Liver (tissue), 9 donors: Measurements from ENCODE around the gene B9D1. TPM values are rescaled to one million over a fixed set of nuclear protein-coding genes. Genes with fewer than 3 reads are reported as not detected.

Source experiments
- DNase-seq: peaks from one replicate; pipeline ENCODE4 v3.0.0-alpha.2; 2017; ENCODE audit warnings: low spot score
- H3K27ac ChIP-seq, 2 donors: one replicate each; pipeline ENCODE4 v1.7.0; 2013; ENCODE audit warnings: inconsistent platforms in 2 of 2, low read length in 2 of 2, control low read depth in 1 of 2, low read depth in 1 of 2, mild to moderate bottlenecking in 1 of 2
- H3K27me3 ChIP-seq, 4 donors: one replicate each; pipeline versions ENCODE4 v1.6.1 to v1.7.0; 2013; ENCODE audit warnings: low read length in 3 of 4, inconsistent platforms in 1 of 4, mild to moderate bottlenecking in 1 of 4, moderate library complexity in 1 of 4; ENCODE audit not compliant: control insufficient read depth in 4 of 4, insufficient read depth in 4 of 4
- H3K36me3 ChIP-seq, 4 donors: one replicate each; pipeline versions ENCODE4 v1.6.1 to v1.7.0; 2013; ENCODE audit warnings: low read length in 3 of 4, mild to moderate bottlenecking in 3 of 4, low read depth in 1 of 4, moderate library complexity in 1 of 4; ENCODE audit not compliant: control insufficient read depth in 4 of 4, insufficient read depth in 3 of 4
- H3K4me1 ChIP-seq, 4 donors: one replicate each; pipeline versions ENCODE4 v1.6.1 to v1.7.0; 2013; ENCODE audit warnings: low read length in 3 of 4, mild to moderate bottlenecking in 3 of 4, moderate library complexity in 1 of 4; ENCODE audit not compliant: control insufficient read depth in 4 of 4, insufficient read depth in 4 of 4
- H3K4me3 ChIP-seq, 3 donors: one replicate each; pipeline versions ENCODE4 v1.6.1 to v1.7.0; 2013; ENCODE audit warnings: low read length in 3 of 3, control low read depth in 1 of 3, low read depth in 1 of 3, mild to moderate bottlenecking in 1 of 3
- H3K9ac ChIP-seq, 2 donors: one replicate each; pipeline ENCODE4 v1.7.0; 2013; ENCODE audit warnings: low read length in 2 of 2, mild to moderate bottlenecking in 2 of 2, moderate library complexity in 2 of 2, control low read depth in 1 of 2, low read depth in 1 of 2
- H3K9me3 ChIP-seq, 4 donors: one replicate each; pipeline versions ENCODE4 v1.6.1 to v1.7.0; 2013; ENCODE audit warnings: low read length in 3 of 4; ENCODE audit not compliant: control insufficient read depth in 4 of 4
- EGR1 ChIP-seq, 2 donors: IDR thresholded peaks; 2 replicates each; pipeline ENCODE4 v1.6.1; 2016 to 2018; ENCODE audit warnings: antibody characterized with exemption in 2 of 2, low read depth in 2 of 2
- FOXA1 ChIP-seq: IDR thresholded peaks from 2 replicates; pipeline ENCODE4 v1.6.1; 2016; ENCODE audit warnings: antibody characterized with exemption
- FOXA2 ChIP-seq: IDR thresholded peaks from 2 replicates; pipeline ENCODE4 v1.6.1; 2016; ENCODE audit warnings: antibody characterized with exemption
- GABPA ChIP-seq, 2 donors: IDR thresholded peaks in 1 of 2; conservative IDR thresholded peaks in 1 of 2; 2 replicates each; pipeline ENCODE4 v1.6.1; 2016; ENCODE audit warnings: antibody characterized with exemption in 2 of 2, mild to moderate bottlenecking in 1 of 2, moderate library complexity in 1 of 2
- HNF4A ChIP-seq, 2 donors: conservative IDR thresholded peaks; 2 replicates each; pipeline ENCODE4 v1.6.1; 2016; ENCODE audit warnings: antibody characterized with exemption in 2 of 2, mild to moderate bottlenecking in 2 of 2
- HNF4G ChIP-seq: IDR thresholded peaks from 2 replicates; pipeline ENCODE4 v1.6.1; 2016; ENCODE audit warnings: antibody characterized with exemption
- JUND ChIP-seq, 2 donors: IDR thresholded peaks; 2 replicates each; pipeline ENCODE4 v1.6.1; 2016; ENCODE audit warnings: antibody characterized with exemption in 2 of 2
- NR2F2 ChIP-seq: IDR thresholded peaks from 2 replicates; pipeline ENCODE4 v1.6.1; 2016; ENCODE audit warnings: antibody characterized with exemption
- RAD21 ChIP-seq, 2 donors: IDR thresholded peaks; 2 replicates each; pipeline ENCODE4 v1.6.1; 2016; ENCODE audit warnings: antibody characterized with exemption in 2 of 2, mild to moderate bottlenecking in 2 of 2
- RXRA ChIP-seq, 2 donors: IDR thresholded peaks; 2 replicates each; pipeline ENCODE4 v1.6.1; 2017 to 2018; ENCODE audit warnings: antibody characterized with exemption in 2 of 2, mild to moderate bottlenecking in 1 of 2
- SP1 ChIP-seq: IDR thresholded peaks from 2 replicates; pipeline ENCODE4 v1.6.1; 2018; ENCODE audit warnings: antibody characterized with exemption, mild to moderate bottlenecking
- TAF1 ChIP-seq: conservative IDR thresholded peaks from 2 replicates; pipeline ENCODE4 v1.6.1; 2016; ENCODE audit warnings: antibody characterized with exemption, mild to moderate bottlenecking
- YY1 ChIP-seq: IDR thresholded peaks from 2 replicates; pipeline ENCODE4 v1.6.1; 2016; ENCODE audit warnings: antibody characterized with exemption, mild to moderate bottlenecking
- WGBS: extraction: QIAGEN DNeasy Blood & Tissue Kit; methylation state at CpG from one replicate; pipeline ENCODE4 v1.1.7; 2013; 5-methylcytosine and 5-hydroxymethylcytosine counted together
- polyA plus RNA-seq, 2 donors: library from polyadenylated mRNA; stranded (reverse) in 1 of 2; unstranded in 1 of 2; fragments of 200-250 nt in 1 of 2; fragments of >200 nt in 1 of 2; fragmentation: Nextera tagmentation in 1 of 2; extraction: Ambion mirVana in 1 of 2; gene quantifications; one replicate each; pipeline versions ENCODE4 v1.2.1 to v1.2.3, GENCODE V29; 2013 to 2015
- total RNA-seq, 2 donors: library from RNA; depleted of rRNA; stranded (reverse); fragments of >200 nt; gene quantifications; one replicate each; pipeline ENCODE4 v1.2.3, GENCODE V29; 2014
- TF ChIP-seq, protein P1 (sequence below): IDR thresholded peaks from 2 replicates; pipeline ENCODE4 v1.6.1; 2016; ENCODE audit warnings: antibody characterized with exemption
- TF ChIP-seq, protein P2 (sequence below): fragments of 150-350 bp; IDR thresholded peaks from 2 replicates; pipeline ENCODE4 v1.5.1; 2017; ENCODE audit warnings: improper control_type of control experiment, low read depth, low read length; ENCODE audit not compliant: missing input control
- TF ChIP-seq, protein P3 (sequence below): IDR thresholded peaks from 2 replicates; pipeline ENCODE4 v1.6.1; 2016; ENCODE audit warnings: antibody characterized with exemption
- TF ChIP-seq, protein P4 (sequence below): IDR thresholded peaks from 2 replicates; pipeline ENCODE4 v1.6.1; 2016; ENCODE audit warnings: antibody characterized with exemption, mild to moderate bottlenecking
- TF ChIP-seq, protein P5 (sequence below): IDR thresholded peaks from 2 replicates; pipeline ENCODE4 v1.6.1; 2016; ENCODE audit warnings: antibody characterized with exemption
- donor health status: healthy.
- donor health status: healthy.
- donor health status: healthy.
- donor health status: healthy.
- donor health status: healthy.

Gene B9D1
- total and polyA plus RNA-seq, 4 donors = 8.4 to 22.0 (median 10.8) TPM

DNA sequence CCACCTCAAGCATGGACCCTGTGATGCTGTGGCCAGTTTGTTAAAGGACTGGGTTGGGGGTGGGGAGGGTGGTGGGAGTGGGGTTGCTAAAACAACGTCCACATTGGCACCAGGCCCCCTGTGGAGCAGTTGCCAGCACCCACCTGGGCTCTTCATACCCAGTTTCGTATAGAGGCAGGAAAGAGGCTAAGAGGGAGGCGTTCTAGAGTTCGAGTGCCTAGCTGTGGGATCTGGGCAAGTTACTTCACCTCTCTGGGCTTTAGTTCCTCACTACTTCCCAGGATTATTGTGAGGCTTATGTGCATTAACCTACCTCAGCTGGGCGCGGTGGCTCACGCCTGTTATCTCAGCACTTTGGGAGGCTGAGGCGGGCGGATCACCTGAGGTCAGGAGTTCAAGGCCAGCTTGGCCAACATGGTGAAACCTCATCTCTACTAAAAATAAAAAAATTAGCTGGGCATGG is 23.0 kb upstream of the B9D1 start:
- TF ChIP-seq, protein P1, sequence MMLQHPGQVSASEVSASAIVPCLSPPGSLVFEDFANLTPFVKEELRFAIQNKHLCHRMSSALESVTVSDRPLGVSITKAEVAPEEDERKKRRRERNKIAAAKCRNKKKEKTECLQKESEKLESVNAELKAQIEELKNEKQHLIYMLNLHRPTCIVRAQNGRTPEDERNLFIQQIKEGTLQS = no peak
- TF ChIP-seq RXRA (IDR thresholded peaks at IDR 0.05) = no peak
- TF ChIP-seq GABPA (IDR thresholded peaks at IDR 0.05 in 1 of 2, conservative IDR thresholded peaks at IDR 0.05 in 1 of 2) = no peak
- TF ChIP-seq, protein P2, sequence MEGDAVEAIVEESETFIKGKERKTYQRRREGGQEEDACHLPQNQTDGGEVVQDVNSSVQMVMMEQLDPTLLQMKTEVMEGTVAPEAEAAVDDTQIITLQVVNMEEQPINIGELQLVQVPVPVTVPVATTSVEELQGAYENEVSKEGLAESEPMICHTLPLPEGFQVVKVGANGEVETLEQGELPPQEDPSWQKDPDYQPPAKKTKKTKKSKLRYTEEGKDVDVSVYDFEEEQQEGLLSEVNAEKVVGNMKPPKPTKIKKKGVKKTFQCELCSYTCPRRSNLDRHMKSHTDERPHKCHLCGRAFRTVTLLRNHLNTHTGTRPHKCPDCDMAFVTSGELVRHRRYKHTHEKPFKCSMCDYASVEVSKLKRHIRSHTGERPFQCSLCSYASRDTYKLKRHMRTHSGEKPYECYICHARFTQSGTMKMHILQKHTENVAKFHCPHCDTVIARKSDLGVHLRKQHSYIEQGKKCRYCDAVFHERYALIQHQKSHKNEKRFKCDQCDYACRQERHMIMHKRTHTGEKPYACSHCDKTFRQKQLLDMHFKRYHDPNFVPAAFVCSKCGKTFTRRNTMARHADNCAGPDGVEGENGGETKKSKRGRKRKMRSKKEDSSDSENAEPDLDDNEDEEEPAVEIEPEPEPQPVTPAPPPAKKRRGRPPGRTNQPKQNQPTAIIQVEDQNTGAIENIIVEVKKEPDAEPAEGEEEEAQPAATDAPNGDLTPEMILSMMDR = no peak
- TF ChIP-seq FOXA2 = no peak
- no peak for TF ChIP-seq JUND (IDR thresholded peaks at IDR 0.05)
- no peak for TF ChIP-seq RAD21 (IDR thresholded peaks at IDR 0.05)
- TF ChIP-seq, protein P3, sequence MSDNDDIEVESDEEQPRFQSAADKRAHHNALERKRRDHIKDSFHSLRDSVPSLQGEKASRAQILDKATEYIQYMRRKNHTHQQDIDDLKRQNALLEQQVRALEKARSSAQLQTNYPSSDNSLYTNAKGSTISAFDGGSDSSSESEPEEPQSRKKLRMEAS = no peak
- no peak for TF ChIP-seq HNF4A (conservative IDR thresholded peaks at IDR 0.05)
- TF ChIP-seq, protein P4, sequence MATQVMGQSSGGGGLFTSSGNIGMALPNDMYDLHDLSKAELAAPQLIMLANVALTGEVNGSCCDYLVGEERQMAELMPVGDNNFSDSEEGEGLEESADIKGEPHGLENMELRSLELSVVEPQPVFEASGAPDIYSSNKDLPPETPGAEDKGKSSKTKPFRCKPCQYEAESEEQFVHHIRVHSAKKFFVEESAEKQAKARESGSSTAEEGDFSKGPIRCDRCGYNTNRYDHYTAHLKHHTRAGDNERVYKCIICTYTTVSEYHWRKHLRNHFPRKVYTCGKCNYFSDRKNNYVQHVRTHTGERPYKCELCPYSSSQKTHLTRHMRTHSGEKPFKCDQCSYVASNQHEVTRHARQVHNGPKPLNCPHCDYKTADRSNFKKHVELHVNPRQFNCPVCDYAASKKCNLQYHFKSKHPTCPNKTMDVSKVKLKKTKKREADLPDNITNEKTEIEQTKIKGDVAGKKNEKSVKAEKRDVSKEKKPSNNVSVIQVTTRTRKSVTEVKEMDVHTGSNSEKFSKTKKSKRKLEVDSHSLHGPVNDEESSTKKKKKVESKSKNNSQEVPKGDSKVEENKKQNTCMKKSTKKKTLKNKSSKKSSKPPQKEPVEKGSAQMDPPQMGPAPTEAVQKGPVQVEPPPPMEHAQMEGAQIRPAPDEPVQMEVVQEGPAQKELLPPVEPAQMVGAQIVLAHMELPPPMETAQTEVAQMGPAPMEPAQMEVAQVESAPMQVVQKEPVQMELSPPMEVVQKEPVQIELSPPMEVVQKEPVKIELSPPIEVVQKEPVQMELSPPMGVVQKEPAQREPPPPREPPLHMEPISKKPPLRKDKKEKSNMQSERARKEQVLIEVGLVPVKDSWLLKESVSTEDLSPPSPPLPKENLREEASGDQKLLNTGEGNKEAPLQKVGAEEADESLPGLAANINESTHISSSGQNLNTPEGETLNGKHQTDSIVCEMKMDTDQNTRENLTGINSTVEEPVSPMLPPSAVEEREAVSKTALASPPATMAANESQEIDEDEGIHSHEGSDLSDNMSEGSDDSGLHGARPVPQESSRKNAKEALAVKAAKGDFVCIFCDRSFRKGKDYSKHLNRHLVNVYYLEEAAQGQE = no peak
- TF ChIP-seq EGR1 (IDR thresholded peaks at IDR 0.05; ENCODE audit: low read depth in 2 of 2) = no peak
- TF ChIP-seq NR2F2 = no peak
- TF ChIP-seq SP1 = no peak
- TF ChIP-seq, protein P5, sequence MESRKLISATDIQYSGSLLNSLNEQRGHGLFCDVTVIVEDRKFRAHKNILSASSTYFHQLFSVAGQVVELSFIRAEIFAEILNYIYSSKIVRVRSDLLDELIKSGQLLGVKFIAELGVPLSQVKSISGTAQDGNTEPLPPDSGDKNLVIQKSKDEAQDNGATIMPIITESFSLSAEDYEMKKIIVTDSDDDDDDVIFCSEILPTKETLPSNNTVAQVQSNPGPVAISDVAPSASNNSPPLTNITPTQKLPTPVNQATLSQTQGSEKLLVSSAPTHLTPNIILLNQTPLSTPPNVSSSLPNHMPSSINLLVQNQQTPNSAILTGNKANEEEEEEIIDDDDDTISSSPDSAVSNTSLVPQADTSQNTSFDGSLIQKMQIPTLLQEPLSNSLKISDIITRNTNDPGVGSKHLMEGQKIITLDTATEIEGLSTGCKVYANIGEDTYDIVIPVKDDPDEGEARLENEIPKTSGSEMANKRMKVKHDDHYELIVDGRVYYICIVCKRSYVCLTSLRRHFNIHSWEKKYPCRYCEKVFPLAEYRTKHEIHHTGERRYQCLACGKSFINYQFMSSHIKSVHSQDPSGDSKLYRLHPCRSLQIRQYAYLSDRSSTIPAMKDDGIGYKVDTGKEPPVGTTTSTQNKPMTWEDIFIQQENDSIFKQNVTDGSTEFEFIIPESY = no peak
- TF ChIP-seq TAF1 = no peak
- no peak for TF ChIP-seq FOXA1
- no peak for TF ChIP-seq HNF4G
- no peak for TF ChIP-seq YY1
- Histone ChIP-seq H3K4me3 (no peak overlapping the region), H3K27ac (no peak overlapping the region), H3K9ac (no peak overlapping the region), H3K4me1 (peaks cover 0 to 4% (median 0%) of the 10 kb centered on the region in 4 donors), H3K36me3 (peaks cover 5 to 20% (median 9%) of the 10 kb centered on the region in 4 donors), H3K9me3 (no peaks in the 10 kb centered on the region), H3K27me3 (no peaks in the 10 kb centered on the region)
- DNase-seq = no peak
- 91% methylated on average over 9 of the region's 9 CpGs for WGBS
